SH-SY5Y (cell line): Measurements from ENCODE around the gene CEMP1.

Source experiments
- GATA2 ChIP-seq: IDR thresholded peaks from 2 replicates; pipeline ENCODE4 v1.6.1; 2011; ENCODE audit warnings: mild to moderate bottlenecking, low read depth, low read length
- GATA3 ChIP-seq: IDR thresholded peaks from 2 replicates; pipeline ENCODE4 v1.6.1; 2011; ENCODE audit warnings: low read depth, mild to moderate bottlenecking, low read length, moderate library complexity

CEMP1 gene

GRCh38 chr16:2527071-2527783, 4.0 kb downstream of the CEMP1 start:
- TF ChIP-seq GATA2 (no peak), GATA3 (no peak)

GRCh38 chr16:2526135-2526534, 5.1 kb downstream of the CEMP1 start:
- TF ChIP-seq GATA2: no peak
- TF ChIP-seq GATA3: no peak

- no peak for TF ChIP-seq GATA2
- TF ChIP-seq GATA3: no peak
These were observed 6.8 kb downstream of the CEMP1 start for GRCh38 chr16:2524339-2524938.

- TF ChIP-seq GATA3 (no peak), GATA2 (no peak)
These were observed 7.4 kb downstream of the CEMP1 start for GRCh38 chr16:2523801-2524231.

- TF ChIP-seq GATA3: no peak
These were observed 10.2 kb downstream of the CEMP1 start for GRCh38 chr16:2520784-2521531.

- TF ChIP-seq GATA2 (no peak), GATA3 (no peak)
These were observed 11.0 kb downstream of the CEMP1 start, which contains the start of gene AMDHD2 for GRCh38 chr16:2520097-2520783. TSS of gene AMDHD2 (plus strand) at chr16:2520371. CDS start at chr16:2520459, 88 bp downstream.

GRCh38 chr16:2519711-2520080, 11.5 kb downstream of the CEMP1 start:
- TF ChIP-seq GATA2 (no peak), GATA3 (no peak)

- TF ChIP-seq GATA3: no peak
- TF ChIP-seq GATA2: no peak
These were observed 12.1 kb downstream of the CEMP1 start for GRCh38 chr16:2518823-2519710.

- TF ChIP-seq GATA3 (no peak), GATA2 (no peak)
These were observed 13.1 kb downstream of the CEMP1 start for GRCh38 chr16:2517954-2518605.

- TF ChIP-seq GATA2 (no peak), GATA3 (no peak)
These were observed 14.6 kb downstream of the CEMP1 start for GRCh38 chr16:2516391-2517240.

GRCh38 chr16:2515180-2515851, 15.9 kb downstream of the CEMP1 start:
- TF ChIP-seq GATA3: no peak
- TF ChIP-seq GATA2: no peak

- TF ChIP-seq GATA3 (no peak), GATA2 (no peak)
These were observed 16.7 kb downstream of the CEMP1 start for GRCh38 chr16:2514333-2515179.
